GM19467 (cell line): Measurements from ENCODE around the gene NECTIN3.

Experiments
- ATAC-seq: cut with Tn5 transposase; IDR thresholded peaks from one replicate; pipeline ENCODE4 v1.9.1; 2021; ENCODE audit warnings: mild to moderate bottlenecking, moderate library complexity; ENCODE audit not compliant: unreplicated experiment

The NECTIN3 gene

DNA sequence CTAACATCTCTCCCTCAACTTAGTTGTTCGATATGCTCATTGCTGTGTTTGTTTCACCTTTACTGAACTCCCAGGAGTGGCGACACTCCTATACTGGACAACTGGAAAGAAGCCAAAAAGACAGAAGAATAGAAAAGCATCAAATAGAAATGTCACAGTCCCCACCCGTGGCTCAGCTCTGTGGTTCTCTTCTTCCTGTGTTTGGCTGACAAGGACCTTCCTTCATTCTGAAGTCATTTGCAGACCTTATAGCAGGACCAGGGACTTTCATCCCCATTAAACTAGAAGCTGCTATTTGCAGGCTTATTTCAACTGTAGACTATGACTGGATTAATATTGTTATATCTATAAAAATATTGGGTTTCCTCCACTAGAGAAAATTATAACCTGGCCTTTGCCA, 125.9 kb downstream of the NECTIN3 start:
- no peak for ATAC-seq

DNA sequence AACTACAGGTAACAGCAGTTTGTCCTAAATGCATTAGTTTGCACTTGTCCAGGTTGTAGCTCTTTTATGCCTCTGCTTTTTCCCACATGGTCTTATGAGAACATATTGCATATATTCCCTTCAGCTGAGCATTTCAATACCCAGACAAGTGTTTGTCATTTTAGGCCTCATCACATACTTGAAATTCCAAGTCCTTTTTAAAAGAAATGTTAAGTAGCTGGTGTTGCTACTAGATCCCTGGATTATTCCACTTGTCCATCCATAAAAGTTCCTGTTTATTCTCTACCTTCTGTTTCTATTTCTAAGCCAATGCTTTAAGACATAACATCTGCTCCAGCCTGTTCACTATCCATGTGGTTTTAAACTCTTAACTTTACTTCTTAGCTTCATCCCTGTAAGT, 128.4 kb downstream of the NECTIN3 start:
- ATAC-seq = no peak

DNA sequence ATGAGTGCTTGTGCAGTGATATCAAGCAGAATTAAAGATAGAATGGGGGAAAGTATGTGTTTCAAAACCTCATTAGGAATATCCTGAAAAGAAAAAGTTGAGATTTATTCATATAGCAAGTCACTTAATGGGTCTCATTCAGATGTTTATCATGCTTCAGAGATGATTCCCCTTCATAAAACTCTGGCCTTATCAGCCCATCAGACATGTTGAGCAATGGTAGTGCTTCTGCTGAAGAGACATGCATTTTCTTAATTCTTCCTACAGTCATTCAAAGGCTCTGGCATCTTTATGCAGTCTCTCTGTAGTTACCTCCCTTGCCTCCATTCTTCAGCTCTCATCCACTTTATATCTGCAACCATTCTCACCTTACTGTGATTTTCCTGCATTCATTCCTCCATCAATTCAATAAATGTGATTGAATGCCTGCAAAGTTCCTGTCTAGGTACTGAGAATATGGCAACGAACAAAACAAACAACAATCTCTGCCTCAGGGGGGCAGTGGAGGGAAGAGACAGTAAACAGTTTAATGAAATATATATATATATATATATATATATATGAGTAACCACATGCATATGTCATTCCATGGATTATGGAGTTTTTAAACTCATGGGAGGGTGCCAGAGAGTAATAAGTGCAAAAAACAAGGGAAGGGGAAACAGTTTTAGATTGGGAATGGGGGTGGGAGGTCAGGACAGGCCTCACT, 138.5 kb downstream of the NECTIN3 start:
- ATAC-seq = no peak

DNA sequence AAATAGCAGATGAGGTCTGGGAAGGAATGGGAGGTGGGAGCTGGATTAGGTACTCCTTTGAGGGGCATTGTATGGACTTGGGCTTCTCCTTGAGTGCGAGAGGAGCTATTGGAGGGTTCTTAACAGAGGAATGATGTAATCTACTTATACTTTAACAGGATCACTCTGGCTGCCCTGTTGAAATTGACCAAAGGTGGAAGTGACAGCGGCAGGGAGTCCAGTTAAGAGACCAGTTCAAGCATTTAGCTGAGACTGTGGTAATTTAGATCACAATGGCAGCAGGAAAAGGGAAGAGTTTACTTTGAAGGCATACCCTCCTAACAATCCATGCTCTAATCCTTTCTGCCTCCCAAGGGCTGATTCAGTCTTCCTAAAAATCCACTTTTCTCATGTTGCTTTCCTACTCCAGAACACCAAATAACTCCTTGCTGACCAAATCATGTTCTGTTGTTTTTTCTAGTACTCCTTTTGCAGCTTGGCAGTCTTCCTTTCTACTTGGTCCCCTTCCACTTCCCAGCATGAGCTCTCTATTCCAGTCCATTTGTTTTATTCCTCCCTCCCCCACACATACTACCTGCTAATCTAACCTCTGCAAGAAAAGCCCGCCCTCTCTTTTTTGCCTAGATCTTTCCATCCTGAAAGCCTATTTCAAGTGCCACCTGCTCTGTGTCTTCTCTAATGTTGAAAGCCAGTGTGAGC, 139.4 kb downstream of the NECTIN3 start:
- no peak for ATAC-seq

DNA sequence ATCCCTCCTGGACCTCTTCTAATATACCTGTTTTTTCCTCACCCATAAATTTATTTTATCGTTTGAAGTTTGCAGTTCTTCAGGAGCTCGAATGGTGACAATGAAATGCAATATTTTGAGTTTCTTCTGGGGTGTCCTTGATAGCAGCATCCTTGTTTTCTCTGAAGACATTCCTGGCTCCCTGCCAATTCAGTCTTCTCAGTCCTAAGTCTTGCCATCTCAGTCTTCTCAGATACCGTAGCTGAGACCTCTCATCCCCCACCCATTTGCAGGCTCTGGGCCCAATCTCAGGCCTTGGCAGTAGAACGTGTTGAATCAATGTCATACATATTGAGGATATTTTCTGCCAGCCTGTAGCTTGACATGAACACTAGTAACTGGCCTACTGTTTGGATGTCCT, 140.9 kb downstream of the NECTIN3 start:
- ATAC-seq = no peak

DNA sequence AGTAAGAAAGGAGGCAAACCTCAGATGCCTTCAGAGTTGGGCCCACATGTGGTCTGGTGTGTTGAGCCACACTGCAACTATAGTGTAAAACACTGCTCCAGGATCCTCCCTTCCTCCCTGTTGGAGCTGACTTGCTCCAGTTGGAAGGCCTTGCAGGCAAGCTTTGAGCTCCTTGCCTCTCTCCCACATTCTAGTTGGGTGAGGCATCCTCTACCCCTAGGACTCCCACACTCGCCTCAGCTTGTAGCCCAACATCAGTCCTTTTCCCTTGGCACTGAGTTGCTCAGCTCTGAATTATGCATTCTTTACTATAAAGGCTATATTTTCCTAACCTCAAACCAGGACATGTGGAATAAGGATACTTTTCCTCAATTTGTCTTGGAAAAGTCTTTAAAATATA, 143.9 kb downstream of the NECTIN3 start:
- ATAC-seq = no peak

DNA sequence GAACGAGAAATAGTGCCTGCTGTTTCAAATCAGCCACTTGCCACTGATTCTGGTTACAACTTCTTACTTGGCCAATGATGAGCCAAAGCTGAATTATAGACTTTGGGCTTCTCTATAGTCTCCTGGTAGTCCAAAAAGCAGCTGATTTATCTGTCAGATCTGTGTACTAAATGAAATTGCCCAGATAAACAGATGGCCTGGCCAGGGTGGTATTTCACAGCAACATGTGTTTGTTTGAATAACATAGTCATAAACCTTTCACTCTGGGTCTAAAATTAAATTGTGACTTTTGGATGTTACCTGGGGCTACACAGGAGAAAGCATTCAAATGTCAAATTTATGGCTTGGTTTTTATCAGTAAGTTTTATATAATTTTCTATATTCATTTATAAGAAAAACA, 147.0 kb downstream of the NECTIN3 start:
- ATAC-seq = no peak

DNA sequence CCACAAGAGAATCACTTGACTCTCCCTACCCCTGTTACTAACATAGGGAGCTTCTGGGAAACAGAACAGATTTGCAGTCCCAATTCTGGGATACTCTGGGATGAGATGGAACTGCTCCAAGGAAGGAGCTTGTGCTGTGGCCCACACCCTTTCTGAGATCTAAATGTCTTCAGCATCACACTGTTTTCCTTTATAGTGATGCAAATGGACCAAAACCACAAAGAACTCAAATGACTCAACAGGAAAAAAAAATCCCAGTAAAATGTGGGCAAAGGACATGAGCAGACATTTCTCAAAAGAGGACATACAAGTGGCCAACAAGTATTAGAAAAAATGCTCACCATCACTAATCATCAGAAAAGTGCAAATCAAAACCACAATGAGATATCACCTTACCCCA, 155.6 kb downstream of the NECTIN3 start:
- ATAC-seq = no peak

DNA sequence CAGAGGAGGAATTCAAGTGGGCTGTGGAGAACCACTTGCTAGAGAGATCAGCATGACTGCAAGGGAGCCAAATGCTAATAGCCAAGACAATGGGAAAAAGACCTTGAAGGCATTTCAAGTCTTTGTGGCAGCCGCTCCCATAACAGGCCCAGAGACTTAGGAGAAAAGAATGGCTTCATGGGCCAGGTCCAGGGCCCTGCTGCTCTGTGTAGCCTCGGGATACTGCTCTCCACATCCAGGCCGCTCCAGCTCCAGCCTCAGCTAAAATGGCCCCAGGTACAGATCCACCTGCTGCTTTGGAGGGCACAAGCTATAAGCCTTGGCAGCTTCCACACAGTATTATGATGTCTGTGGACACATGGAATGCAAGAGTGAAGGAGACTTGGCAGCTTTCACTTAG, 157.7 kb downstream of the NECTIN3 start:
- no peak for ATAC-seq

DNA sequence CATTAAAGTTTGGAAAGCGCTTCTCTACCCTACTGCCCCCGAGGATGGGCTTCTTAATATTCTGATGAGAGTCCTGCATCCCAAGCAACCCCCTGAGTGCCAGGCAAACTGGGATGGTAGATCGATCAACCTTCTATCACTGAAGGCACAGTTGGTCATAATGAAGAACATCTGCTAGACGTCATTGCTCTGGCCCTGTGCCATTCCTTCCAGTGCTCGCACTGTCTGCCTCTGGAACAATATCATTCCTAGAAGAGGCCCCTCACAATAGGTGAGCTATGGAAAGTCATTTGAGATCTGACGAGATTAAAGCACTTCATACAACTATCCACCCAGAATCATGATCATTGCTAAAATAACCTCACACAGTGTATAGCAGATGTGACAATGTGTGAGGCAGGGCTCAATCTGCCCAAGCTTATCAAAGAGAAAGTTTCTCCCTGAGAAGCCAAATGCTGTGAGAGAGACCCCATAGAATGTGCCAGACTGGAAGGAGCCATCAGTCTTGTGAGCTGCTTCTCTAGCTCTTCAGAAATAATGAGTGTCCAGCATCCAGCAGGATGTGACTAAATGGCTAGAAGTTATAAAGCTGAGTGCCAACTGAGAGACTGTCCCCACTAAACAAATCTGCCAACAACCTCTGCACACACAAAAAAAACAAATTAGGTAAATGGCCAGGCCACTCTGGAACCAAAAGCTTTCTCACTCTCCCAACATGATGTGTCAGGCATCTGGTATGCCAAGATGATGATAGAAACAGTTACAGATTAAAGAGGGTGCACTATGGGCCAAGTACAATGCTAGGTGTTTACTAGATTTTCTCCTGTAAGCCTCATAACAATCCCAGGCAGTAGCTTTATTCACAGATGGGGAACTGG, 165.5 kb downstream of the NECTIN3 start:
- no peak for ATAC-seq

DNA sequence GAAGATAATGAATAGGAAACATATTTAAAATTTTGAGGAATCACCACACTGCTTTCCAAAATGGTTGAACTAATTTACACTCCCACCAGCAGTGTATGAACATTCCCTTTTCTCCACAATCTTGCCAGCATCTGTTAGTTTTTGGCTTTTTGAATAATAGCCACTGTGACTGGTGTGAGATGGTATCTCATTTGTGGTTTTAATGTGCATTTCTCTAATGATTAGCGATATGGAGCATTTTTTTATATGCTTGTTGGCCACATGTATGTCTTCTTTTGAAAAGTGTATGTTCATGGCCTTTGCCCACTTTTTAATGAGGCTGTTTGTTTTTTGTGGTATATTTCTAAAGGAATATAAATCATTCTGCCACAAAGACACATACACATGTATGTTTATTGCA, 166.3 kb downstream of the NECTIN3 start:
- no peak for ATAC-seq

DNA sequence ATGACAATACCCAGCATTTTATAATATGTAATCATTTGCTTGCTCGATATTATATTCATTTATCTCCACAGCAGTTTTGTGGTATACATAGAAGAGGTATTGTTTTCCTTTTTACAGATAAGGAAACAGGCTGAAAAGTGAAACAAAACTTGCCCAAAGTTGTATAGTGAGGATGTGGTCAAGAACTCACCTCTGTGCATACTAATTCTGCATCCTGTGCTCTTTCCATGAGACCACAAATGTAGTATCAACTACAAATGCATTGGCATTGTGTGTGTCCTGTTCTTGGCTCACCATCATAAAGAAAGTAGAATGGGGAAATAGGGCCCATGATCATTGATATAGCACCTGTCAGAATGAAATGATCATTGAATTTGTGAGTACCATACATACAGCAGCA, 167.3 kb downstream of the NECTIN3 start:
- ATAC-seq = peak; percentile 99

DNA sequence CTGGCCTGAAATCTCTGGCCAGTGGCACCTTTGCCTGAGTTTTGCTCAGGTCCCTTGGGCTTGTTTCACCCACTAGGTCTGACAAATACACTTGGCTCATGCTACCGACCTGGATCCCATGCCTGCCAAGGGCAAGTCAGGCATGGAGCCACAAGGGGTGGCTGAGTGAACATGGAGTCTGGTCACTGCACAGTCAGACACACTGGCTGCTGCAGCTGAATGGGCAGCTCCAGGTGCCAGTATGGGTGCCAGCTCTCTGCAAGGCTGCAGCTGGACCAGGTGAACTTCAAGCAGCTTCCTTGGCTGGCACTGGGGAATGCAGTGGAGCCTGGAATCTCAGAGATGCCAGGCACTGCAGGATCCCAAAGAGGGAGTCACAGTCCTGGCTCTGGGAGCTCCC, 170.3 kb downstream of the NECTIN3 start:
- ATAC-seq = no peak
